Endodermal cell (in vitro differentiated cells): ENCODE measurements around the gene DOCK2. TPM values are rescaled to one million over a fixed set of nuclear protein-coding genes. Genes with fewer than 3 reads are reported as not detected.
"Not testable (repeated sequence)": the region's sequence is repeated elsewhere in the genome, so short reads cannot be mapped to it uniquely, and the experiment has no call there.

Experiments used
- DNase-seq: peaks from one replicate; pipeline ENCODE4 v3.0.0-alpha.2; 2017
- H3K27ac ChIP-seq: 2 replicates; pipeline ENCODE4 v1.5.1; 2013; ENCODE audit warnings: mild to moderate bottlenecking, low read depth, low read length, moderate library complexity
- H3K27me3 ChIP-seq: 2 replicates; pipeline ENCODE4 v1.6.1; 2013; ENCODE audit warnings: mild to moderate bottlenecking, low read length, moderate library complexity; ENCODE audit not compliant: insufficient read depth, control insufficient read depth, poor library complexity, severe bottlenecking
- H3K36me3 ChIP-seq: 2 replicates; pipeline ENCODE4 v1.7.0; 2013; ENCODE audit warnings: mild to moderate bottlenecking, low read length, moderate library complexity; ENCODE audit not compliant: control insufficient read depth, insufficient read depth
- H3K4me1 ChIP-seq: one replicate; pipeline ENCODE4 v1.7.0; 2013; ENCODE audit warnings: low read length; ENCODE audit not compliant: control insufficient read depth, insufficient read depth
- H3K4me3 ChIP-seq: 2 replicates; pipeline ENCODE4 v1.5.1; 2013; ENCODE audit warnings: mild to moderate bottlenecking, low read length, moderate library complexity
- H3K9ac ChIP-seq: 2 replicates; pipeline ENCODE4 v1.6.1; 2013; ENCODE audit warnings: mild to moderate bottlenecking, low read length, moderate library complexity; ENCODE audit not compliant: poor library complexity, severe bottlenecking; ENCODE audit errors: extremely low read depth
- H3K9me3 ChIP-seq: 2 replicates; pipeline ENCODE4 v1.6.1; 2013; ENCODE audit warnings: mild to moderate bottlenecking, low read length, moderate library complexity; ENCODE audit not compliant: control insufficient read depth
- H3K27ac Mint-ChIP-seq: 2 replicates; pipeline ENCODE4 v1.8.0; 2020; ENCODE audit warnings: mixed read lengths
- H3K27me3 Mint-ChIP-seq: 2 replicates; pipeline ENCODE4 v1.8.0; 2021; ENCODE audit warnings: mild to moderate bottlenecking, mixed read lengths; ENCODE audit not compliant: insufficient read depth
- H3K36me3 Mint-ChIP-seq: 2 replicates; pipeline ENCODE4 v1.8.0; 2020; ENCODE audit warnings: low read depth, mixed read lengths
- H3K4me1 Mint-ChIP-seq: 2 replicates; pipeline ENCODE4 v1.8.0; 2020; ENCODE audit warnings: mixed read lengths
- H3K4me3 Mint-ChIP-seq: 2 replicates; pipeline ENCODE4 v1.8.0; 2020; ENCODE audit warnings: mild to moderate bottlenecking, moderate library complexity, mixed read lengths
- H3K9me3 Mint-ChIP-seq: 2 replicates; pipeline ENCODE4 v1.8.0; 2020; ENCODE audit warnings: mild to moderate bottlenecking, mixed read lengths
- WGBS, 2 experiments: methylation state at CpG; one replicate each; pipeline versions ENCODE4 v1.1.5 to v1.1.7; 2013; ENCODE audit warnings: missing lambda C conversion rate in 2 of 2, mixed read lengths in 1 of 2; ENCODE audit not compliant: insufficient coverage in 1 of 2, insufficient read length in 1 of 2; 5-methylcytosine and 5-hydroxymethylcytosine counted together
- total RNA-seq, 2 donors: library from RNA; stranded (reverse); fragmentation: NEBNext Ultra II Directional in 1 of 2; extraction: Animal tissue kit (Norgen Biotek cat#: 25700) in 1 of 2; gene quantifications; 2 replicates in 1 of 2; 3 replicates in 1 of 2; pipeline ENCODE4 v1.2.1, GENCODE V29; 2021
- TF ChIP-seq, protein P1 (sequence below): fragments of 200-600 bp; sonication (generic); conservative IDR thresholded peaks from 2 replicates; pipeline ENCODE4 v1.5.0; 2021; ENCODE audit warnings: antibody characterized with exemption, mild to moderate bottlenecking

DOCK2 gene
- total RNA-seq, 2 donors from 2014 or later = 2.6 to 3.9 TPM

DNA sequence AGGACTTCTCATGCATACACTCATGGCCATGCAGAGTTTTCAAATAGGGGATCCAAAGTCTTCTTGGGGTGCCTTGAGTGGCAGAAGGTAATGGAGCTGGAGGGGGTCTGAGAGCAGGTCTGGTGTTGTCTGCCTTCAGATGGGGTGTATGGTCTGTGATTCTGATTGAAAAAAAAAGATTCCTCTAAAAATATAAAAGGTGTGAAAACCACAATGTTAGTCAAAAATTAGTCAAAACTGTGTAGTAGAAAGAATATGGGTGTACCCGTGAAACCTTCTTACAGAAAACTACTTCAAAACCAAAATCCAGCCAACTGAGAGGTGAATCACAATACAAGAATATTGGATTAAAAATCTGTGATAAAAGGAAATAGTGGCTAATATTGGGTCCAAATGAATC lies 20.1 kb downstream of the DOCK2 start:
- TF ChIP-seq, protein P1, sequence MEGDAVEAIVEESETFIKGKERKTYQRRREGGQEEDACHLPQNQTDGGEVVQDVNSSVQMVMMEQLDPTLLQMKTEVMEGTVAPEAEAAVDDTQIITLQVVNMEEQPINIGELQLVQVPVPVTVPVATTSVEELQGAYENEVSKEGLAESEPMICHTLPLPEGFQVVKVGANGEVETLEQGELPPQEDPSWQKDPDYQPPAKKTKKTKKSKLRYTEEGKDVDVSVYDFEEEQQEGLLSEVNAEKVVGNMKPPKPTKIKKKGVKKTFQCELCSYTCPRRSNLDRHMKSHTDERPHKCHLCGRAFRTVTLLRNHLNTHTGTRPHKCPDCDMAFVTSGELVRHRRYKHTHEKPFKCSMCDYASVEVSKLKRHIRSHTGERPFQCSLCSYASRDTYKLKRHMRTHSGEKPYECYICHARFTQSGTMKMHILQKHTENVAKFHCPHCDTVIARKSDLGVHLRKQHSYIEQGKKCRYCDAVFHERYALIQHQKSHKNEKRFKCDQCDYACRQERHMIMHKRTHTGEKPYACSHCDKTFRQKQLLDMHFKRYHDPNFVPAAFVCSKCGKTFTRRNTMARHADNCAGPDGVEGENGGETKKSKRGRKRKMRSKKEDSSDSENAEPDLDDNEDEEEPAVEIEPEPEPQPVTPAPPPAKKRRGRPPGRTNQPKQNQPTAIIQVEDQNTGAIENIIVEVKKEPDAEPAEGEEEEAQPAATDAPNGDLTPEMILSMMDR = no peak
- no peaks in the 10 kb centered on the region for H3K4me1 ChIP-seq
- no peak overlapping the region for H3K4me3 ChIP-seq
- WGBS, 2 experiments = no CpG with 5 or more reads among the region's 1 CpG
- H3K9me3 ChIP-seq = no peaks in the 10 kb centered on the region
- no peak for DNase-seq
- H3K4me3 Mint-ChIP-seq = no peak overlapping the region
- no peak overlapping the region for H3K27ac ChIP-seq
- no peaks in the 10 kb centered on the region for H3K27me3 ChIP-seq
- no peak overlapping the region for H3K9ac ChIP-seq
- H3K36me3 Mint-ChIP-seq = no peaks in the 10 kb centered on the region
- H3K27ac Mint-ChIP-seq = no peak overlapping the region
- H3K27me3 Mint-ChIP-seq = no peaks in the 10 kb centered on the region
- H3K9me3 Mint-ChIP-seq = peaks cover 6% of the 10 kb centered on the region
- H3K4me1 Mint-ChIP-seq = no peaks in the 10 kb centered on the region
- H3K36me3 ChIP-seq = no peaks in the 10 kb centered on the region

- not testable (repeated sequence) for H3K27me3 ChIP-seq, H3K9ac ChIP-seq, H3K4me1 Mint-ChIP-seq, H3K4me3 ChIP-seq, H3K27ac ChIP-seq, H3K36me3 Mint-ChIP-seq, DNase-seq, H3K27me3 Mint-ChIP-seq, H3K4me1 ChIP-seq, H3K9me3 ChIP-seq, H3K27ac Mint-ChIP-seq, H3K36me3 ChIP-seq, H3K4me3 Mint-ChIP-seq
- peaks cover 26% of the 10 kb centered on the region for H3K9me3 Mint-ChIP-seq
- 75% methylated on average over 2 of the region's 3 CpGs; no CpG with 5 or more reads in 1 of the 2 experiments for WGBS, 2 experiments
Observed at GRCh38 chr5:169662451-169662850, 25.4 kb downstream of the DOCK2 start.

DNA sequence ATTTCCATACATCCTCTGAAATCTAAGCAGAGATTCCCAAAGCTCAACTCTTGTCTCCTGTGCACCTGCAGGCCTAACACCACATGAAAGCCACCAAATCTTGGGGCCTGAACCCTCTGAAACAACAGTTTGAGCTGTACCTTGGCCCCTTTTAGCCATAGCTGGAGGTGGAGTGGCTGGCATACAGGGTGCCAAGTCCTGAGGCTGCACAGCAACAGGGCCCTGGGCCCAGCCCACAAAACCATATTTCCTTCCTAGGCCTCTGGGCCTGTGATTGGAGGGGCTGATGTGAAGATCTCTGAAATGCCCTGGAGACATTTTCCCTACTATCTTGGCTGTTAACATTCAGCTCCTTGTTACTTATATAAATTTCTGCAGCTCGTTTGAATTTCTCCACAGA lies 26.5 kb downstream of the DOCK2 start:
- Histone ChIP-seq H3K4me3 (no peak overlapping the region), H3K36me3 (no peaks in the 10 kb centered on the region), H3K27ac (no peak overlapping the region), H3K9ac (no peak overlapping the region), H3K9me3 (peaks cover 9% of the 10 kb centered on the region), H3K4me1 (no peaks in the 10 kb centered on the region), H3K27me3 (no peaks in the 10 kb centered on the region)
- TF ChIP-seq, protein P1 = no peak
- H3K36me3 Mint-ChIP-seq = no peaks in the 10 kb centered on the region
- no peaks in the 10 kb centered on the region for H3K27me3 Mint-ChIP-seq
- no peak overlapping the region for H3K4me3 Mint-ChIP-seq
- H3K4me1 Mint-ChIP-seq = no peaks in the 10 kb centered on the region
- H3K9me3 Mint-ChIP-seq = peaks cover 26% of the 10 kb centered on the region
- no peak overlapping the region for H3K27ac Mint-ChIP-seq
- no peak for DNase-seq
- WGBS, 2 experiments = 92 to 93% methylated on average over 1 of the region's 1 CpG

- H3K27me3 Mint-ChIP-seq = no peaks in the 10 kb centered on the region
- H3K4me3 ChIP-seq = no peak overlapping the region
- no peak overlapping the region for H3K27ac Mint-ChIP-seq
- H3K4me1 ChIP-seq = peaks cover 3% of the 10 kb centered on the region
- H3K36me3 Mint-ChIP-seq = no peaks in the 10 kb centered on the region
- no peak overlapping the region for H3K9ac ChIP-seq
- no peak overlapping the region for H3K27ac ChIP-seq
- H3K4me1 Mint-ChIP-seq = peaks cover 7% of the 10 kb centered on the region
- no peaks in the 10 kb centered on the region for H3K27me3 ChIP-seq
- DNase-seq = no peak
- peaks cover 26% of the 10 kb centered on the region for H3K9me3 Mint-ChIP-seq
- 91 to 100% methylated on average over 4 of the region's 4 CpGs for WGBS, 2 experiments
- H3K9me3 ChIP-seq = peaks cover 9% of the 10 kb centered on the region
- H3K4me3 Mint-ChIP-seq = no peak overlapping the region
- no peaks in the 10 kb centered on the region for H3K36me3 ChIP-seq
- TF ChIP-seq, protein P1 = no peak
Observed at GRCh38 chr5:169666365-169666764, 29.3 kb downstream of the DOCK2 start.
